Caco-2 (cell line): ENCODE data around the gene CAMK2D. TPM values are rescaled to one million over a fixed set of nuclear protein-coding genes. Genes with fewer than 3 reads are reported as not detected.

ENCODE experiments used
- BruUV-seq: library from RNA; stranded (reverse); fragments of 400-500 nt; replicated peaks from 2 replicates; lab custom pipeline; 2021; lab: Mats Ljungman, UMichigan
- CTCF ChIA-PET: fragments of 300-600 bp; sonication (Branson Sonifier 250); formaldehyde crosslinking; loops from one replicate; lab custom pipeline; 2022; ENCODE audit warnings: antibody characterized with exemption; lab: Charles Lee
- POLR2A ChIA-PET: fragments of 300-600 bp; sonication (Branson Sonifier 250); formaldehyde crosslinking; loops from one replicate; lab custom pipeline; 2022; ENCODE audit warnings: antibody characterized with exemption; lab: Charles Lee
- DNase-seq, 2 experiments: peaks; one replicate each; pipeline versions ENCODE4 v3.0.0 to v3.0.0-alpha.2; 2020 to 2022
- H3K27me3 ChIP-seq: replicated peaks from 2 replicates; pipeline ENCODE4 v1.6.0; 2011; ENCODE audit warnings: low read length; ENCODE audit not compliant: control insufficient read depth, insufficient read depth
- H3K36me3 ChIP-seq: 2 replicates; pipeline ENCODE4 v1.5.1; 2011; ENCODE audit warnings: low read length; ENCODE audit not compliant: control insufficient read depth, insufficient read depth
- H3K4me1 ChIP-seq: fragments of 250-450 bp; sonication (Bioruptor Pico); 2 replicates; pipeline ENCODE4 v1.5.1; 2020; ENCODE audit warnings: mild to moderate bottlenecking
- H3K4me3 ChIP-seq: 2 replicates; pipeline ENCODE4 v1.5.1; 2011; ENCODE audit warnings: low read depth, mild to moderate bottlenecking, control low read depth, low read length
- H3K9me3 ChIP-seq: fragments of 250-450 bp; sonication (Bioruptor Pico); 2 replicates; pipeline ENCODE4 v1.5.1; 2020; ENCODE audit warnings: mild to moderate bottlenecking, moderate library complexity
- H3K27ac Mint-ChIP-seq: one replicate; pipeline ENCODE4 v1.8.0; 2022; ENCODE audit warnings: mixed read lengths; ENCODE audit not compliant: unreplicated experiment
- H3K27me3 Mint-ChIP-seq: one replicate; pipeline ENCODE4 v1.8.0; 2022; ENCODE audit warnings: mixed read lengths; ENCODE audit not compliant: insufficient read depth, unreplicated experiment
- H3K36me3 Mint-ChIP-seq: one replicate; pipeline ENCODE4 v1.8.0; 2022; ENCODE audit warnings: mild to moderate bottlenecking, mixed read lengths; ENCODE audit not compliant: insufficient read depth, unreplicated experiment
- H3K4me1 Mint-ChIP-seq: one replicate; pipeline ENCODE4 v1.8.0; 2022; ENCODE audit warnings: low read depth, mixed read lengths; ENCODE audit not compliant: unreplicated experiment
- H3K4me3 Mint-ChIP-seq: one replicate; pipeline ENCODE4 v1.8.0; 2022; ENCODE audit warnings: mild to moderate bottlenecking, moderate library complexity, mixed read lengths; ENCODE audit not compliant: unreplicated experiment
- H3K9me3 Mint-ChIP-seq: one replicate; pipeline ENCODE4 v1.8.0; 2022; ENCODE audit warnings: mixed read lengths; ENCODE audit not compliant: unreplicated experiment
- intact Hi-C: fragments of 100-400 bp; cut with micrococcal nuclease; formaldehyde crosslinking; loops from one replicate; pipeline ENCODE4 v1.10.0; 2022; ENCODE audit not compliant: unreplicated experiment
- total RNA-seq: library from RNA; stranded (reverse); gene quantifications from 2 replicates; pipeline ENCODE4 v1.2.3, GENCODE V29; 2022
- TF ChIP-seq, protein P1 (sequence below), 2 experiments: fragments of 200-600 bp in 1 of 2; IDR thresholded peaks; 1 replicate in 1 of 2; 2 replicates in 1 of 2; pipeline versions ENCODE4 v1.5.1 to v1.8.0; 2011 to 2022; ENCODE audit warnings: antibody characterized with exemption in 1 of 2, control low read depth in 1 of 2, inconsistent platforms in 1 of 2, low read depth in 1 of 2, low read length in 1 of 2, mild to moderate bottlenecking in 1 of 2, moderate library complexity in 1 of 2; ENCODE audit not compliant: insufficient read depth in 1 of 2, severe bottlenecking in 1 of 2, unreplicated experiment in 1 of 2

The CAMK2D gene
- total RNA-seq, 1 experiment from 2014 or later, result 65.6 TPM

GRCh38 chr4:113739197-113739596 lies 22.3 kb downstream of the CAMK2D start:
- Histone ChIP-seq H3K4me1 (peaks cover 26% of the 10 kb centered on the region), H3K4me3 (no peak overlapping the region), H3K27me3 (no peaks in the 10 kb centered on the region), H3K9me3 (no peaks in the 10 kb centered on the region), H3K36me3 (no peaks in the 10 kb centered on the region)
- no peaks in the 10 kb centered on the region for H3K27me3 Mint-ChIP-seq
- POLR2A ChIA-PET, result no interaction called here
- CTCF ChIA-PET, result no interaction called here
- DNase-seq, result no peak
- intact Hi-C loops, result no loop called here
- peaks cover 6% of the 10 kb centered on the region for H3K36me3 Mint-ChIP-seq
- no peak overlapping the region for H3K27ac Mint-ChIP-seq
- no peak overlapping the region for H3K4me3 Mint-ChIP-seq
- H3K9me3 Mint-ChIP-seq, result no peaks in the 10 kb centered on the region
- peaks cover 11% of the 10 kb centered on the region for H3K4me1 Mint-ChIP-seq
- TF ChIP-seq, protein P1, sequence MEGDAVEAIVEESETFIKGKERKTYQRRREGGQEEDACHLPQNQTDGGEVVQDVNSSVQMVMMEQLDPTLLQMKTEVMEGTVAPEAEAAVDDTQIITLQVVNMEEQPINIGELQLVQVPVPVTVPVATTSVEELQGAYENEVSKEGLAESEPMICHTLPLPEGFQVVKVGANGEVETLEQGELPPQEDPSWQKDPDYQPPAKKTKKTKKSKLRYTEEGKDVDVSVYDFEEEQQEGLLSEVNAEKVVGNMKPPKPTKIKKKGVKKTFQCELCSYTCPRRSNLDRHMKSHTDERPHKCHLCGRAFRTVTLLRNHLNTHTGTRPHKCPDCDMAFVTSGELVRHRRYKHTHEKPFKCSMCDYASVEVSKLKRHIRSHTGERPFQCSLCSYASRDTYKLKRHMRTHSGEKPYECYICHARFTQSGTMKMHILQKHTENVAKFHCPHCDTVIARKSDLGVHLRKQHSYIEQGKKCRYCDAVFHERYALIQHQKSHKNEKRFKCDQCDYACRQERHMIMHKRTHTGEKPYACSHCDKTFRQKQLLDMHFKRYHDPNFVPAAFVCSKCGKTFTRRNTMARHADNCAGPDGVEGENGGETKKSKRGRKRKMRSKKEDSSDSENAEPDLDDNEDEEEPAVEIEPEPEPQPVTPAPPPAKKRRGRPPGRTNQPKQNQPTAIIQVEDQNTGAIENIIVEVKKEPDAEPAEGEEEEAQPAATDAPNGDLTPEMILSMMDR (IDR thresholded peaks at IDR 0.05; ENCODE audit: insufficient read depth in 1 of 2, low read depth in 1 of 2, low read length in 1 of 2, severe bottlenecking in 1 of 2, unreplicated experiment in 1 of 2), result no peak
- BruUV-seq, result no TSS peak

GRCh38 chr4:113738251-113738650 lies 23.3 kb downstream of the CAMK2D start:
- peaks cover 11% of the 10 kb centered on the region for H3K4me1 Mint-ChIP-seq
- TF ChIP-seq, protein P1 (IDR thresholded peaks at IDR 0.05; ENCODE audit: insufficient read depth in 1 of 2, low read depth in 1 of 2, low read length in 1 of 2, severe bottlenecking in 1 of 2, unreplicated experiment in 1 of 2), result no peak

GRCh38 chr4:113733685-113734084 lies 27.9 kb downstream of the CAMK2D start:
- Mint-ChIP-seq H3K4me3 (no peak overlapping the region), H3K27me3 (no peaks in the 10 kb centered on the region), H3K27ac (no peak overlapping the region), H3K9me3 (no peaks in the 10 kb centered on the region), H3K4me1 (peaks cover 13% of the 10 kb centered on the region), H3K36me3 (peaks cover 13% of the 10 kb centered on the region)
- Histone ChIP-seq H3K36me3 (no peaks in the 10 kb centered on the region), H3K9me3 (no peaks in the 10 kb centered on the region), H3K4me1 (peaks cover 8% of the 10 kb centered on the region; the same call in 1 of the 2 replicates), H3K4me3 (no peak overlapping the region), H3K27me3 (no peaks in the 10 kb centered on the region)
- CTCF ChIA-PET, result no interaction called here
- no TSS peak for BruUV-seq
- no peak for DNase-seq
- TF ChIP-seq, protein P1 (IDR thresholded peaks at IDR 0.05; ENCODE audit: insufficient read depth in 1 of 2, low read depth in 1 of 2, low read length in 1 of 2, severe bottlenecking in 1 of 2, unreplicated experiment in 1 of 2), result no peak
- POLR2A ChIA-PET, result no interaction called here
- intact Hi-C loops, result no loop called here

More at GRCh38 chr4:113738251-113738650, 23.3 kb downstream of the CAMK2D start:
- Histone ChIP-seq H3K4me3 (no peak overlapping the region), H3K27me3 (no peaks in the 10 kb centered on the region), H3K36me3 (no peaks in the 10 kb centered on the region), H3K4me1 (peaks cover 17% of the 10 kb centered on the region), H3K9me3 (no peaks in the 10 kb centered on the region)
- peaks cover 6% of the 10 kb centered on the region for H3K36me3 Mint-ChIP-seq
- intact Hi-C loops, result no loop called here
- no peak overlapping the region for H3K27ac Mint-ChIP-seq
- H3K27me3 Mint-ChIP-seq, result no peaks in the 10 kb centered on the region
- no peak for DNase-seq
- ChIA-PET POLR2A (no interaction called here), CTCF (no interaction called here)
- no TSS peak for BruUV-seq
- no peak overlapping the region for H3K4me3 Mint-ChIP-seq
- H3K9me3 Mint-ChIP-seq, result no peaks in the 10 kb centered on the region
